Panc1 (cell line): ENCODE data around the gene JOSD2. TPM values are rescaled to one million over a fixed set of nuclear protein-coding genes. Genes with fewer than 3 reads are reported as not detected.

Source experiments
- ATAC-seq: fragments of 200-7000 bp; cut with Tn5 transposase; 2 replicates; pipeline ENCODE4 v1.9.1; 2020; ENCODE audit warnings: mild to moderate bottlenecking, moderate library complexity
- BruUV-seq: library from RNA; stranded (reverse); fragments of 400-500 nt; replicated peaks from 2 replicates; lab custom pipeline; 2021; lab: Mats Ljungman, UMichigan
- CTCF ChIA-PET: fragments of 300-600 bp; sonication (Branson Sonifier 250); formaldehyde crosslinking; loops from one replicate; lab custom pipeline; 2022; ENCODE audit warnings: antibody characterized with exemption; lab: Charles Lee
- POLR2A ChIA-PET: fragments of 300-600 bp; sonication (Branson Sonifier 250); formaldehyde crosslinking; loops from one replicate; lab custom pipeline; 2022; ENCODE audit warnings: antibody characterized with exemption; lab: Charles Lee
- DNase-seq: peaks from one replicate; pipeline ENCODE4 v3.0.0-alpha.2; 2010; ENCODE audit warnings: low read depth, low spot score
- H3K27ac ChIP-seq: 2 replicates; pipeline ENCODE4 v1.5.1; 2011; ENCODE audit warnings: mild to moderate bottlenecking, low read length, inconsistent platforms
- H3K27me3 ChIP-seq: fragments of 200-500 bp; sonication (Bioruptor generic); 2 replicates; pipeline ENCODE4 v1.6.0; 2014; ENCODE audit warnings: low read length, inconsistent platforms; ENCODE audit not compliant: control insufficient read depth, insufficient read depth
- H3K36me3 ChIP-seq: fragments of 200-500 bp; sonication (Bioruptor generic); 2 replicates; pipeline ENCODE4 v1.5.1; 2014; ENCODE audit warnings: inconsistent platforms, mild to moderate bottlenecking, low read length, moderate library complexity; ENCODE audit not compliant: control insufficient read depth, insufficient read depth
- H3K4me1 ChIP-seq: 2 replicates; pipeline ENCODE4 v1.5.1; 2011; ENCODE audit warnings: inconsistent platforms, mild to moderate bottlenecking, low read length, moderate library complexity; ENCODE audit not compliant: control insufficient read depth, insufficient read depth
- H3K4me3 ChIP-seq, 2 experiments: 2 replicates each; pipeline ENCODE4 v1.5.1; 2011 to 2012; ENCODE audit warnings: low read depth in 2 of 2, low read length in 2 of 2, mild to moderate bottlenecking in 2 of 2, inconsistent platforms in 1 of 2, moderate library complexity in 1 of 2
- H3K9me3 ChIP-seq: fragments of 200-500 bp; sonication (Bioruptor generic); 2 replicates; pipeline ENCODE4 v1.5.1; 2014; ENCODE audit warnings: low read depth, mild to moderate bottlenecking, inconsistent platforms, low read length, moderate library complexity; ENCODE audit not compliant: control insufficient read depth, insufficient read depth
- POLR2AphosphoS5 ChIP-seq: IDR thresholded peaks from 2 replicates; pipeline ENCODE4 v1.6.1; 2012; ENCODE audit warnings: mild to moderate bottlenecking, low read depth, low read length, moderate library complexity
- SIN3A ChIP-seq: IDR thresholded peaks from 2 replicates; pipeline ENCODE4 v1.6.1; 2012; ENCODE audit warnings: low read depth, mild to moderate bottlenecking, low read length, moderate library complexity, borderline replicate concordance; ENCODE audit not compliant: insufficient read depth
- TCF7L2 ChIP-seq: IDR thresholded peaks from 2 replicates; pipeline ENCODE4 v1.6.1; 2011; ENCODE audit warnings: mild to moderate bottlenecking, low read depth, low read length, inconsistent platforms
- in situ Hi-C: cut with HindIII; loops from 2 replicates; pipeline ENCODE4 v1.10.0; 2016; ENCODE audit warnings: low sequenced_read_pairs, low pct_unique_long_range_greater_than_20kb
- intact Hi-C: fragments of 100-400 bp; cut with micrococcal nuclease; formaldehyde crosslinking; loops from one replicate; pipeline ENCODE4 v1.10.0; 2022; ENCODE audit not compliant: unreplicated experiment
- total RNA-seq: library from RNA; stranded (reverse); gene quantifications from one replicate; pipeline ENCODE4 v1.2.1, GENCODE V29; 2021; ENCODE audit not compliant: unreplicated experiment
- TF ChIP-seq, protein P1 (sequence below): fragments of 450-650 bp; IDR thresholded peaks from 2 replicates; pipeline ENCODE4 v1.5.1; 2017; ENCODE audit warnings: mild to moderate bottlenecking
- TF ChIP-seq, protein P2 (sequence below), 2 experiments: IDR thresholded peaks; 2 replicates each; pipeline ENCODE4 v1.6.1; 2011 to 2012; ENCODE audit warnings: low read depth in 2 of 2, control low read depth in 1 of 2, low read length in 1 of 2, mild to moderate bottlenecking in 1 of 2, moderate library complexity in 1 of 2; ENCODE audit not compliant: insufficient read depth in 1 of 2

Gene JOSD2
- total RNA-seq, 1 experiment from 2014 or later: 51.8 TPM

DNA sequence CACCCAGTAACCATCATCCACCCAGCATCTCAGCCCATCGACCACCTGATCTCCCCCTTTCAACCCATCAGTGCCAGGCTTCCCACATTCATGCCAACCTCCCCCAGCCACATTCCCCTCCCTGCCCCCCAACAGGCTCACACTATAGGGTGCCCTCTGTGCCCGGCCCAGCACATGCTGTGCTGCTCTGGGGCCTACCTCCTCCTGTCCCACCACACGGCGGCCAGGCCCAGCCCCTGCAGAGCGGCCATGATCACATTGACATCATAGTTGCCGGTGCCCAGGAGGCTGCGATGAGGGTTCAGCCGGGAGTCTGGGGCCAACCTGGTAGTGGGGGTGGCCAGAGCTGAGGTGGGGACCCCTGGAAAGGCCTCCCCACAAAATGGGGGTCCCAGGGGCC lies 3.6 kb downstream of the JOSD2 start:
- Histone ChIP-seq H3K27me3 (no peaks in the 10 kb centered on the region), H3K9me3 (no peaks in the 10 kb centered on the region), H3K27ac (no peak overlapping the region), H3K4me3 (no peak overlapping the region), H3K36me3 (no peaks in the 10 kb centered on the region; the same call in 1 of the 2 replicates), H3K4me1 (no peaks in the 10 kb centered on the region)
- ATAC-seq: no peak
- POLR2A ChIA-PET: no interaction called here
- in situ Hi-C loops (no loop called here), intact Hi-C loops (no loop called here)
- DNase-seq: no peak
- CTCF ChIA-PET: no interaction called here
- BruUV-seq: no TSS peak
- TF ChIP-seq POLR2AphosphoS5 (no peak), TCF7L2 (no peak), SIN3A (no peak)
- TF ChIP-seq, protein P1, sequence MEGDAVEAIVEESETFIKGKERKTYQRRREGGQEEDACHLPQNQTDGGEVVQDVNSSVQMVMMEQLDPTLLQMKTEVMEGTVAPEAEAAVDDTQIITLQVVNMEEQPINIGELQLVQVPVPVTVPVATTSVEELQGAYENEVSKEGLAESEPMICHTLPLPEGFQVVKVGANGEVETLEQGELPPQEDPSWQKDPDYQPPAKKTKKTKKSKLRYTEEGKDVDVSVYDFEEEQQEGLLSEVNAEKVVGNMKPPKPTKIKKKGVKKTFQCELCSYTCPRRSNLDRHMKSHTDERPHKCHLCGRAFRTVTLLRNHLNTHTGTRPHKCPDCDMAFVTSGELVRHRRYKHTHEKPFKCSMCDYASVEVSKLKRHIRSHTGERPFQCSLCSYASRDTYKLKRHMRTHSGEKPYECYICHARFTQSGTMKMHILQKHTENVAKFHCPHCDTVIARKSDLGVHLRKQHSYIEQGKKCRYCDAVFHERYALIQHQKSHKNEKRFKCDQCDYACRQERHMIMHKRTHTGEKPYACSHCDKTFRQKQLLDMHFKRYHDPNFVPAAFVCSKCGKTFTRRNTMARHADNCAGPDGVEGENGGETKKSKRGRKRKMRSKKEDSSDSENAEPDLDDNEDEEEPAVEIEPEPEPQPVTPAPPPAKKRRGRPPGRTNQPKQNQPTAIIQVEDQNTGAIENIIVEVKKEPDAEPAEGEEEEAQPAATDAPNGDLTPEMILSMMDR: no peak
- TF ChIP-seq, protein P2, sequence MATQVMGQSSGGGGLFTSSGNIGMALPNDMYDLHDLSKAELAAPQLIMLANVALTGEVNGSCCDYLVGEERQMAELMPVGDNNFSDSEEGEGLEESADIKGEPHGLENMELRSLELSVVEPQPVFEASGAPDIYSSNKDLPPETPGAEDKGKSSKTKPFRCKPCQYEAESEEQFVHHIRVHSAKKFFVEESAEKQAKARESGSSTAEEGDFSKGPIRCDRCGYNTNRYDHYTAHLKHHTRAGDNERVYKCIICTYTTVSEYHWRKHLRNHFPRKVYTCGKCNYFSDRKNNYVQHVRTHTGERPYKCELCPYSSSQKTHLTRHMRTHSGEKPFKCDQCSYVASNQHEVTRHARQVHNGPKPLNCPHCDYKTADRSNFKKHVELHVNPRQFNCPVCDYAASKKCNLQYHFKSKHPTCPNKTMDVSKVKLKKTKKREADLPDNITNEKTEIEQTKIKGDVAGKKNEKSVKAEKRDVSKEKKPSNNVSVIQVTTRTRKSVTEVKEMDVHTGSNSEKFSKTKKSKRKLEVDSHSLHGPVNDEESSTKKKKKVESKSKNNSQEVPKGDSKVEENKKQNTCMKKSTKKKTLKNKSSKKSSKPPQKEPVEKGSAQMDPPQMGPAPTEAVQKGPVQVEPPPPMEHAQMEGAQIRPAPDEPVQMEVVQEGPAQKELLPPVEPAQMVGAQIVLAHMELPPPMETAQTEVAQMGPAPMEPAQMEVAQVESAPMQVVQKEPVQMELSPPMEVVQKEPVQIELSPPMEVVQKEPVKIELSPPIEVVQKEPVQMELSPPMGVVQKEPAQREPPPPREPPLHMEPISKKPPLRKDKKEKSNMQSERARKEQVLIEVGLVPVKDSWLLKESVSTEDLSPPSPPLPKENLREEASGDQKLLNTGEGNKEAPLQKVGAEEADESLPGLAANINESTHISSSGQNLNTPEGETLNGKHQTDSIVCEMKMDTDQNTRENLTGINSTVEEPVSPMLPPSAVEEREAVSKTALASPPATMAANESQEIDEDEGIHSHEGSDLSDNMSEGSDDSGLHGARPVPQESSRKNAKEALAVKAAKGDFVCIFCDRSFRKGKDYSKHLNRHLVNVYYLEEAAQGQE (IDR thresholded peaks at IDR 0.05; ENCODE audit: insufficient read depth in 1 of 2, low read depth in 2 of 2, low read length in 1 of 2): no peak

DNA sequence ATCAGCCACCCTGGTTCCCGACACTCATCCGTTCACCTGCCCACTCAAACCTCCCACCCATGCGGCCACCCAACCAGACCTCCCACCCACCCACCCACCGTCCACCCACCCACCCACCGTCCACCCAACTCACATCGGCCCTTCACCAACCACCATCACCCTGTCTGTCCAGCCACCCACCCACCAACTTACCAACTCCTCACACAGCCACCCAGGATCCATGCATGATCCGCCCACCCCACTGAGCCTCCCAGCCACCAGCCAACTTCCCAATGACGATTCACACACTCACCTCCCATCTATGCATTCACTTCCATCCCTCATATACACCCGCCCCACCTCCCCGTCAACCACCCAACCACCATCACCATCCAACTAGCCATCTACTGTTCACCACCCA lies 4.3 kb downstream of the JOSD2 start:
- intact Hi-C loops: no loop called here
- POLR2A ChIA-PET: no interaction called here
- BruUV-seq: no TSS peak

More for the DNA sequence above, 4.3 kb downstream of the JOSD2 start:
- Histone ChIP-seq H3K27ac (no peak overlapping the region), H3K27me3 (no peaks in the 10 kb centered on the region), H3K9me3 (no peaks in the 10 kb centered on the region), H3K36me3 (no peaks in the 10 kb centered on the region; the same call in 1 of the 2 replicates), H3K4me1 (no peaks in the 10 kb centered on the region; the same call in 1 of the 2 replicates), H3K4me3 (no peak overlapping the region)
- no peak for DNase-seq
- TF ChIP-seq, protein P2 (IDR thresholded peaks at IDR 0.05; ENCODE audit: insufficient read depth in 1 of 2, low read depth in 2 of 2, low read length in 1 of 2): no peak
- TF ChIP-seq TCF7L2: no peak
- TF ChIP-seq, protein P1: no peak
- no peak for TF ChIP-seq SIN3A
- TF ChIP-seq POLR2AphosphoS5: no peak
- CTCF ChIA-PET: no interaction called here
- in situ Hi-C loops: no loop called here
- ATAC-seq: no peak
